ENCODE results near the gene CCDC102A.

CCDC102A gene

GRCh38 chr16:57512296-57513001 lies 23.9 kb downstream of the CCDC102A start:
- Histone ChIP-seq H3K4me1 (ENCODE audit: control insufficient read depth, insufficient read depth, low read length) (peaks cover 2% of the 10 kb centered on the region; the same call in 1 of the 2 replicates), H3K9me3 (ENCODE audit: control insufficient read depth, insufficient read depth, low read depth, low read length) (no peaks in the 10 kb centered on the region), H3K36me3 (ENCODE audit: control insufficient read depth in 2 of 2, insufficient read depth in 1 of 2, low read length in 2 of 2) (peaks cover 0 to 7% of the 10 kb centered on the region in 2 experiments; a peak in 2 of 3 replicates), H3K4me3 (ENCODE audit: low read depth, low read length) (no peak overlapping the region), H3K27ac (ENCODE audit: extremely low read depth, low read depth, low read length) (no peak overlapping the region)
- ChIA-PET POLR2A (interaction anchor here (0.6 to 1.6 kb wide), 2 partner anchors 11 to 50 kb away, joined by 5 read pairs; partner anchors contain the start of gene POLR2C), CTCF (interaction anchor here (1.8 to 3.4 kb wide), 2 partner anchors 8 to 90 kb away, joined by 5 to 16 read pairs; no protein-coding TSS in a partner anchor)
- TF ChIP-seq WT1 (tag by site-specific recombination; IDR thresholded peaks at IDR 0.05) (no peak), ZNF645 (tag by site-specific recombination; IDR thresholded peaks at IDR 0.05) (no peak), ZNF133 (tag by site-specific recombination; IDR thresholded peaks at IDR 0.05) (no peak), ZNF266 (tag by site-specific recombination; IDR thresholded peaks at IDR 0.05; ENCODE audit: low read depth) (no peak), ZNF664 (tag by site-specific recombination; IDR thresholded peaks at IDR 0.05) (no peak), ZNF175 (tag by site-specific recombination; IDR thresholded peaks at IDR 0.05) (no peak), ZBTB44 (tag by site-specific recombination; IDR thresholded peaks at IDR 0.05) (no peak), ZNF658 (tag by site-specific recombination; IDR thresholded peaks at IDR 0.05) (no peak), ZBTB21 (tag by site-specific recombination; IDR thresholded peaks at IDR 0.05) (no peak), SP7 (tag by site-specific recombination; IDR thresholded peaks at IDR 0.05) (no peak), ZNF362 (tag by site-specific recombination; IDR thresholded peaks at IDR 0.05) (no peak), ZNF18 (tag by site-specific recombination; IDR thresholded peaks at IDR 0.05) (no peak), PRDM4 (tag by site-specific recombination; IDR thresholded peaks at IDR 0.05) (no peak), IKZF3 (tag by site-specific recombination; IDR thresholded peaks at IDR 0.05) (no peak), ZNF677 (tag by site-specific recombination; IDR thresholded peaks at IDR 0.05) (no peak), FEZF1 (tag by site-specific recombination; IDR thresholded peaks at IDR 0.05) (no peak)

Data from HEK293 (cell line).